NCI-H460 (cell line): ENCODE results near the gene RRP36. TPM values are rescaled to one million over a fixed set of nuclear protein-coding genes. Genes with fewer than 3 reads are reported as not detected.
"Not testable (repeated sequence)": the region's sequence is repeated elsewhere in the genome, so short reads cannot be mapped to it uniquely, and the experiment has no call there.

Experiments
- DNase-seq: peaks from one replicate; pipeline ENCODE4 v3.0.0-alpha.2; 2016; ENCODE audit warnings: low read depth; ENCODE audit errors: extremely low read depth
- polyA plus RNA-seq: library from polyadenylated mRNA; depleted of rRNA; stranded (reverse); fragments of >200 nt; gene quantifications from 2 replicates; pipeline ENCODE4 v1.2.3, GENCODE V29; 2014; cell fraction: nucleus; rRNA removed
- total RNA-seq: library from RNA; depleted of rRNA; stranded (reverse); fragments of >200 nt; shearing (Covaris generic); gene quantifications from 2 replicates; pipeline ENCODE4 v1.2.3, GENCODE V29; 2014; rRNA removed

The RRP36 gene, protein sequence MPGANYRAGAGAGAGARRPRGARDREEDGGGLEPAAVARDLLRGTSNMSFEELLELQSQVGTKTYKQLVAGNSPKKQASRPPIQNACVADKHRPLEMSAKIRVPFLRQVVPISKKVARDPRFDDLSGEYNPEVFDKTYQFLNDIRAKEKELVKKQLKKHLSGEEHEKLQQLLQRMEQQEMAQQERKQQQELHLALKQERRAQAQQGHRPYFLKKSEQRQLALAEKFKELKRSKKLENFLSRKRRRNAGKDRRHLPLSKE
- 45.6 and 53.3 TPM in 2 replicates for total RNA-seq
- polyA plus RNA-seq = 24.5 and 35.9 TPM in 2 replicates

DNA sequence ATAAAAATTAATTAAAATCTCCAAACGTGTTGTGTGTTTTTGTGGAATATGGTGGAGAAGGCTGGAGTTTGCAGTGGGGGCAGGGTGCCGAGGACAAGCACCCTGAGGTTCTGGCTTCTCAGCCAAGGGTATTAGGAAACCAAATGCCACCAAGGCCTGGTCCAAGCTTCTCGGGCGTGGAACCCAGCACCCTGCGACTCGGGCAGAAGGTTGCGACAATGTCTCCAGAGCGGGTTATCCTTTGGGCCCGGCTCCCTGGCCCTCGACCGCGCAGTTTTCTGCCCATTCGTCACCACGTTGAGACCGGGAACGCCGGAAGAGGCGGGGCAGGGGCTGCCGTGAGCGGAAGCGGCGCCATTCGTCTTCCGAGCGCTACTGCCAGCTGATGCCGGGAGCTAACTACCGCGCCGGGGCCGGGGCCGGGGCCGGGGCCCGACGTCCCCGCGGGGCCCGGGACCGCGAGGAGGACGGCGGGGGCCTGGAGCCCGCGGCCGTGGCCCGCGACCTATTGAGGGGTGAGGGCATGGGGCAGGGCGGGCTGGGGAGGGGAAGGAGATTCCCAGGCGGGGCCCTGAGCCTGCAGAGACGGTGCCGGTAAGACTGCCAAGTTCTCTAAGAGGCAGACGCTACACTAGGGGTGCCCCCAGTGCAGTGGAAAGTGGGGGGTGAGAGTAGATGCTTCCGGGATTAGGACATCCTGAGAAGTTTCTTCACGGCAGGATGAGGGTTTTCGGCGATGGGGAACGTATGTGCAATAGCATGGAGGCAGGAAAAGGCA is at the start of gene RRP36:
TSS of gene RRP36 (plus strand) at position 354 of the 778 bp plus-strand sequence. CDS start at position 386, 32 bp downstream.
- DNase-seq = peak; percentile 46

DNA sequence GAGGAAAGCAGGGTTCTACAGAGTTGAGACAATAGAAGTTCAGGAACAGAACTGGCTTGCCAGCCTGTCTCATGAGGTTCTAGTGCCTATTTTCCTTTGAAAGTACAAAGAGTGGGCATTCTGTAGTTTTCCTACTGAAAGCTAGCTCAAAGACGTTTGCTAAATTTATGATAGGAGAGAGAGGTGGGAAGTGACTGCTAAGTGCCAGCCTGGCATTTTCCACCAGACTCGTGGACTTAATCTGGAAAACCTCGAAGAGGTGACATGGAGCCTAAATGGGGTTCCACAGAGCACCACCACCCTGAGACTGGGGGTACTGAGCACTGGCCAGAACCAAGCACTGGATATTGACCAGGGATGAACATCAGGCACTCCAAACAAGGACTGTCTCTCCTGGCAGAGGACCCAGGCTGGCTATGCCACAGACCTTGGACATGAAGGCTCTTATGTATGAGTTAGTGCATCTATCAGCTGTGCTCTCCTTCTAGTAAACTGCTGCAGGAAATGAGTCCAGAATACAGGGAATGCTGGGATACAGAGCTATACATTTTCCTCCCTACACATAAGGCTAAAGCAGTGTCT is 49.6 kb upstream of the RRP36 start:
- no peak for DNase-seq

DNA sequence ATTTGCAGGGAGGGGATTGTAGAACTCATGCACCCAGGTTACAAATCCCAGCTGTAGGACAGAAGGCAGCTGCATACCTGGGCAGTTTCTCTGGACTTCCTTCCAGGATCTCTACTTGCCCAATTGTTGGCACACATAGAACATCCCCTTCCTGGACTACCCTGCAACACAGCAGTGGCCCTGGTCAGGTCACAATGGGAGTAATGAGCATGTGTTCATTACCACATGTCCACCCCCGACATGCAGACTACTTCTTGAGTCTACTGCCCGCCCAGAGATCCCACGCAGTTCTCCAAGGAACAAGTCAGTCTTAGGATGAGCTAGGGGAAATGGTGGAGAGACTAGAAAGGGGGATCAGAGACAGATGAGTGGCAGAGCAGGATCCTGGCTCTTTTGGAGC is 47.5 kb upstream of the RRP36 start:
- DNase-seq = no peak

DNA sequence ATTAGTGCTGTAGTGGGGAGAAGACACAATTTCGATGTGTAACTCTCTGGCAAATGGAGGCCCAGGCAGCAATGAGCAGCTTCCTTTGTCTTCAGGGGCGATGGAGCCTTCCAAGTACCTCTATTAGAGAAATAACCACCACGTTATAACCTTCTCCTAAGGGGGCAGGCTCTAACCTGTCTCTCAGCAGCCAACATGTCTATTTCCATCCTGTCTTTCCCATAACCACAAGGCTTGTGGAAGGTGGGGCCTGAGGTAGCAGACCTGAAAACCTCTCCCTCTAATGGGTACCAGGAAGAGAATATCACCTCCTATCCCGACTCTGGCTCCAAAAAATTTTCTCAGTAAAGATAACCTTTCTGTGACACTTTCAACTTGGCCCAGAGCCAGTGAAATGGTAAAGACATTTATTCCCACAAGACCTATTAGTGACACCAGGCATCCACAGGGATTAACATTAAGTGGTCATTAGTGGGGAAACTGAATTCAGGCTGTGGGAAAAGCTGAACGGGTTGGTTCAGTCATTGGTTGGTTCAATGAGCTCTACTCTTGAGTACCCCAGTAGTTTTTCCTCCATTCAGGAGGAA is 46.4 kb upstream of the RRP36 start:
- DNase-seq = no peak

DNA sequence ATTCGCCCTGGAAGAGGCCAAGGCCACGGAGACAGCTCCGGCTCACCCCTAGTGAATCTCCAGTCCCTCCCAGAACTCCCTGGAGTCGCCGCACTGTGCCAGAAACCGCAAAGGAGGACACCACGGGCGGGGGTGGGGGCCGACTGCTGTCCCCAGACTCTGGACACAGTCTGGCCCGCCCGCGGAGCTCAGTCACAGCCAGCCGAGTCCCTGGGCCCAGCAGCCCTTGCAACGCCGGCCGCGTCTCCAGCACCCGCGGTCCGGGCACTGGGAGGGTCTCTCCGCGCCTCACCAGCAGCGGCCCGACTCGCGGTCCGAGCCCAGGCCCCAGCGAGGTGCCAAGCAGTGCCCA is 43.0 kb upstream of the RRP36 start:
- no peak for DNase-seq

DNA sequence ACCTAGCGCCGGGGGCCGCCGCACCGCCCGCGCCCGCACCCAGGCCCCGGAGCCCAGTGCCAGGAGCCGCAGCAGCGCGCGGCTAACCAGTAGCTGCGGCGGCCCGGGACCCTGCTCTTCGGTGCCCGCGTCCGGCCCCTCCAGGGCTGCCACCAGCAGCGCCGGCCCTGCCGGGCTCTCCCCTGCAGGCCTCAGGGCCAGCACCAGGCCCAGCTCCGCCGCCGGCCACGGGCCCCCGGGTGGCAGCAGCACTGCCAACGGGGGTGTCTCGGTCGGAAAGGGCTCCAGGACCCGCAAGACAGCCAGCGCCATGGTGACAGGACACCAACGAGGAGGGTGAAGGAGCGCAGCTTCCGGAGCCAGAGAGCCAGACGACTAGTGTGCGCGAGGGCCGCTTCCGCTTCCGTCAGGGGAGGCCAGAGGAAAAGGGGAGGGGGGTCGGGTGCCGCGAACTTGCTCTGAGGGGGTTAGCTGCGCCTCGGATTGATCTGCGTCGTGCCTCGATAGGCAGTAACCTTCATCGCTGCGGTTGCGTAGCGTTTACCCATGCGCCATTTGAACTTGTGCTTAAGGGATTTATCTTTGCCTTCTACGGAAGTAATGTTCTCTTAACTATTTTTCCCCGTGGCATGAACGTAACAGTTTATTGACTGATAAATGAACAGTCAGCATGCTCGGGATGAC is 42.4 kb upstream of the RRP36 start, which contains the start of gene PEX6:
TSS of gene PEX6 (minus strand) at position 343 of the 684 bp plus-strand sequence. CDS start at position 312, 31 bp downstream.
- peak; percentile 61 for DNase-seq

DNA sequence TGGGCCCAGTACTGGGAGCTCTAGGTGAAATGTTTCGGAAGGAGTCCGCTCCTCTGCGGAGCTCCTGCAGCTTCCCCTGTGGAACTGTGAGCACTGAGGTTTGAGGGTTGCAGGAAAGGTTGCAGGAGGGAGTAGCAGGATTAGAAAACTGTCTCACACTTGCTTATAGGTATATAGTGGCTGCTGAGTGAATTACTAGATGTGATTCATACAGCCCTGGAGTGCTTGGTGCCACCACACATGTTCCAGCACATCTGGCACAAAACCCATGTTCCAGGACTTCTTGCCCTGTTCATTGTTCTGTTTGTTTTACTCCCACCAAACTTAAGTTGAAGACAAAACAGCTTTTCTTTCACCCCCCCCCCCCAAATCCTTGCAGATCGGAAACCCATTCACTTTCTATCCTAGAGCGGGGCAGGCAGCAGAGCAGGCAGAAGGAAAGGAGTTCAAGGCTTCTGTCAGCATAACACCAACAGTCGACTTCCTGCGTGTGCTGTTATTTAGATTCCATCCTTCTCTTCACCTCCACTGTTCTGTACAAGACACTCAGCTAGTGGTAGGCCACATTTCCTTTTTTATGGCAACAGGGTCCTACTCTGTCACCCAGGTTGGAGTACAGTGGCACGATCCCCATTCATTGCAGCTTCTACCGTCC is 41.8 kb upstream of the RRP36 start:
- no peak for DNase-seq

DNA sequence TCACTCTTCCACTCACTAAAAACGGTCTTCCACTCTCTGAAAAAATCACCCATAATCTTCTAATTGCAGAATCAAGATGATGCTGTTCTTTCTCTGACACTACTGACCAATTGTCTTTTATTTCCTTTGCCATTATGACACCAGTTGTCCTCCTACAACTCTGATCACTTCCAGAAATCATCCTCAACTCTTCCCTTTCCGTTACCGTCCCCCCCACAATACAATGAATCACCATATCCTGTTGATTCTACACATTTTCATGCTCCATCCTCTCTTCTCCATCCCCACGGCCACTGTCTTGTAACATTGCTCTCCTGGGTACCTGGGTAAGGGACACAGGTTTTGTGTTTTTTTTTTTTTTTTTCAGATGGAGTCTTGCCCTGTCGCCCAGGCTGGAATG is 39.6 kb upstream of the RRP36 start:
- no peak for DNase-seq

DNA sequence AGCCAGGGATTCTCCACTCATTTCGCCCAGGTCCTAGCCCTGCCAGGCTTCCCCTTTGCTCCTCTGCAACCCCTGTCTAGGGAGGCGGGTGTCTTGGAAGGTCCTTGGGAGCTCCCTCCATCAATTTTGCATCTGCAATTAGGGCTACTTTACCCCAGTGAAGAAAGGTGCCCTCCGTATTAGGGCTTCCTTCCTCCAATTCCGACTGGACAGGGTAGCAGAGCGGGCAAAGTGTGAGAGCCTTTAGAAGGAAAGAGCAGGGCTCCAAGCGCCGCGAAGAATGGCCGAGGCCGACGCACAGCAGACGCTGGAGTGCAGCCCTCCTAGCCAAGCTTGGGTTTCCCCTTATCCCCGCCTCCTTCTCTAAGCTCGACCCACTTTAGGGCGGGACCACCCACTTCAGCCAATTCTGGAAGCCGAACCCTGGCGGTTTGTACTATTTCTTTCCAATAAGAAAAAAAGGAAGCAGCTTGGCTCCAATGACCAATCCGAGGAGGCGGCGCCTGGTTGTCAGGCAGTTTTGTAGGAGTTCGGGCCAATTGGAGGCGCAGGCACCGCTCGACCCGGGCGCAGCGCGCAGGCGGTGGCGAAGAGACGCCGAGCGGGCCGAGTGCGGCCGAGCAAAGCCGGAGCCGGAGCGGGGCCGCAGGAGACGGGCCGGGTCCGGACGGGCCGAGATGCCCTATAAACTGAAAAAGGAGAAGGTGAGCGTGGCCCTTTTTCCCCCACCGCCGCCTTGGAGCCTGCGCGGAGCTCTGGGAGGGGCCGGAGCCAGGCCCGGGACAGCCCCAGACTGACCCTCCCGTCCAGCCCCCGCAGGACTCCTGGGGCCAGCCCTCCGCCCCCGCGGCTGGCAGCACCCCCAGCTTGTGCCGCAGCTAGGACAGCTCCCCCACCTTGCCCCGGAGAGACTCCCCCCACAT is 37.2 kb upstream of the RRP36 start, which contains the start of gene PPP2R5D:
TSS of gene PPP2R5D (plus strand) at position 570 of the 923 bp plus-strand sequence. CDS start at position 678, 108 bp downstream.
- peak; percentile 96 for DNase-seq

DNA sequence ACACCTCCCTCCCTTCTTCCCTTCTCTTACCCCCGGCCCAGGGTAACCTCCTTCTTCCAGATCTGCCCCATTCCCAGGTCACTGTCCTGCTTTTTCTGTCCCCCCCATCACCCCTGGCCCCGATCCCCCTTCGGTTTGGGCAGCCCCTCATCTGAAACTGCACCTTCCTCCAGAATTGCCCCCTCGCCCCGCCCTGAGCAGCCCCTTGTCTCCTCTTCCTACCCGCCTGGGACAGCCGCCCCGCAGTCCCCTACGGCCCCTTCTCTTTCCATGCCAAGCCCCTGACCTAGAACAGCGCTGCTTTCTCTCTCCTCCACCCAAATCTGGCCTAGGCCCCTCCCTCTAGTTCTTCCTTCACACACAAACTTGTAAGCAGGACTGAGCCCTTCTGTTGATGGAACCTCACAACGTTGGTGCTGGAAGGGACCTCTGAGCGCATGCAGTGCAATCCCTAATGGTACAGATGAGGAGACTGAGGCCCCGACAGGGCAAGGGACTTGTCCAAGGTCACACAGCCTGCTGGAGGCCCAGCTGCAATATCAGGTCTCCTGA is 36.4 kb upstream of the RRP36 start:
- DNase-seq = no peak

DNA sequence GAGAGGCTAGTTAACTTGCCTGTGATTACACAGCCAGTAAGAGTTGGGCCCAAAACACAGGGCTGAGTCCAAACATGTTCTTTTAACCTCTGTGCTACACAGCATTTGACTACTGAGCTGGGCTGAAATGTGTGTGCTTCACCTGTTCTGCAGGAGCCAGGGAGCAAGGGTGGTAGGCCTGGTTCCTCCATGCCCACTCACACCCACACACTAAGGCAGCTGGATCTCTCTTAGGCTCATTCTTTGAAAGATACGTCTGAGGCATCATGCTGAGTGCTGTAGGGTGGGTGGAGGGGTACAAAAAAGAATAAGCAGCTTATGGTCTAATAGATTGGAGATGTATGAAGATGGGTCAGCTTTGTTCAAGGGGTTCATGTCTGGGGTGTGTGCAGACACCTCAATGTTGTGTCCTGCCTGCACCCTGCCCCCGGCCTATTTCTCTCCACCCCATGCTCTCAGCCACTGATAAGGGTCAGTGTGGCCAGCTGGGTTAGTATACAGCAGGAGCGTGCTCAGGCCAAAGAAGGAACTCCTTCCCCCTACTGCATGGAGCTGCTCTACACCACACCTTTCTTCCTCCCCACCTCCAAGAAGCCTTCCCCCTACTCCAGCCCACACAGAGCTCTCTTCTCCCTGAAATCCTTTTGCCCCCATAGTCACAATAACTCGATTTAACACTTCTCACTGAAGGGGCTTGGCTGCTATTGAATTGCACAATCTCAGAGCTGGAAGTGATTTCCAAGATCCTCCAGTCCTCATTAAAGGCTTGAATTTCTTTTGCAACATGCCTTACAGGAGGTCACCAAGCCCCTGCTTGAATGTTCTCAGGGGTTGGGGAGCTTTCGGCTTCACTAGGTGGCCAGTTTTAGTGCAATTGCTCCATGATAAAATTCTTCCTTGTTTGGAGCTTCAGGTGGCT is 33.6 kb upstream of the RRP36 start:
- no peak for DNase-seq

DNA sequence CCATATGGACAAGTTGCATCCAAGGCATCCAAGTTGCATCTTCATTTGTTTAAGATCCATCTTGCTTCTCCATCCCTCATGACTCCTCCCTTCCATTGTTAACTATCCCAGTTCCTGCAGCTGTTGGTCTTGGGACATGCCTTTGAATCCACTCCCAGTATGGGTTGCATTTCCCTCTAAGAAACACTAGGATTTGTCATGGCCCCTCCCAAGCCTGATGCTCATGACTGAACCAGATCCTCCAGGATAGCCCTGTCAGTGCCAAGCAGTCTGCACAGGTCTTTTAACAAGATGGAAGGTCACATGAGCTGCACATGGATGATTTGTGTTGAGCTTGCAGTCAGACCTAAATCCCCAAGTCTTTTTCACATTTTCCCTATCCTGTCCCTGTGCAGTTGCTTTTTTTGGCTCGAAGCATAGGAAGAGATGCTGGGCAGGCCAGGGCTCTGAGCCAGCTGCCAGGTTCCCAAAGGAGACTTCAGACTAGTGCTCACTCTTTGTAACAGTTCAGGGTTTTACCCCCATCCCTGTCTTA is 32.9 kb upstream of the RRP36 start:
- no peak for DNase-seq

DNA sequence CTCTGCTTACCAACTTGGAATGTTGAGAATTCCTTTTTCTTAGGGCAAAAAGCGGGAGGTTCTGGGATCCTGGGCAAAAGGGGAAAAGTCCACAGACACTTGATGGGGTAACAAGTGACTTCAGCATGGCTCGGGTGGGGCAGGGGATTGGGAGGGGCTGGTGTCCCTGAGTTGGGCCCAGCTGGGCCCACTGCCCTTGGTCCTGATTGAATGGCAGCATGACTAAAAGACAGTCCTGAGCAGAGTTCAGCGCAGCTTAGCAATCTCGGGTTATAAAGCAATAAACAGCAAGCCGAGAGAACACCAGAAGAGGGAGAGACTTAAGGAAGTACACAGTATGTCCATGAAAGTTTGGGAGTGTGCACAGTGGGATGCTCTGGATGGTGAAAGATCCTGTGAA is 31.5 kb upstream of the RRP36 start:
- no peak for DNase-seq

DNA sequence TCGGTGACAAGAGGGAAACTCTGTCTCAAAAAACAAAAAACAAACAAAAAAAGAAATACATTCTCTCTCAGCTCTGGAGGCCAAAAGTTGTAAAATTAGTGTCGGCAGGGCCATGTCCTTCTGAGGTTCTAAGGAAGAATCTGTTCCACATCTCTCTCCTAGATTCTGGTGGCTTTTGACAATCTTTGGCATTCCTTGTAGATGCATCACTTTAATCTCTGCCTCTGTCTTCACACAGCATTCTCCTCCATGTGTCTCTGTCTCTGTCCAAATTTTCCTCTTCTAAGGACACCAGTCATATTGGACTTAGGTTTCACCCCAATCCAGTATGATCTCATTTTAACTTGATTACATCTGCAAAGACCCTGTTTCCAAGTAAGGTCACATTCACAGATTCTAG is 28.0 kb upstream of the RRP36 start:
- no peak for DNase-seq

DNA sequence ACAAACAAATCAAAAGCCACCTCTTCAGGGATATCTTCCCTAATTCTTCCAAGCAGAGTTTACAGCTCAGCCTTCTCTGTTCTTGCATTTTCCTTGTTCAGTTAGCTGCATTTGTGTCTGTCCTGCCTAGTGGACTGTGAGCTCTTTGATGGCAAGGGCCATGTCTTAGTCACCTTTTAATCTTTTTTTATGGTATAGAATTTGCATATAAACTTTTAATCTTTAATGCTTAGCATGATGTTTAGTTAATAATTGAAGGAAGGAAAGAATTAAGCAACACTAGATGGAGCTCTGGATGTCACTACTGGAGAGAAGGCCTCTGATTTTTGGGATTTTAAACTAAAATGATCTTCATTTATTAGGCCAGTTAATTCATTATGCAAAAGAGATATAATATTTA is 24.9 kb upstream of the RRP36 start:
- no peak for DNase-seq

DNA sequence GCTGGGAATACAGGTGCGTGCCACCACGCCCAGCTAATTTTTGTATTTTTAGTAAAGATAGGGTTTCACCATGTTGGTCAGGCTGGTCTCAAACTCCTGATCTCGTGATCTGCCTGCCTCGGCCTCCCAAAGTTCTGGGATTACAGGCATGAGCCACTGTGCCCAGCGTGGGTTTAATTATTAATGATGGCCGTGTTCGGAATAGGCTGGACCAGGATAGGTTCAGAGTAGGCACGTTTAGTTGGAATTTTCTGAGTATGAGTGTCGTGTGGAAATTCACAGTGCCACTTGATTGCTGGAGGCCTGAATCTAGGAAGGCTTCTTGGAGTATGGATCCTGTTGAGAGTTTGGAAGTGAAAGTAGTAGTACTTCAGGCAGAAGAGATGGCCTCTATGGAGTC is 23.2 kb upstream of the RRP36 start:
- DNase-seq = not testable (repeated sequence)

DNA sequence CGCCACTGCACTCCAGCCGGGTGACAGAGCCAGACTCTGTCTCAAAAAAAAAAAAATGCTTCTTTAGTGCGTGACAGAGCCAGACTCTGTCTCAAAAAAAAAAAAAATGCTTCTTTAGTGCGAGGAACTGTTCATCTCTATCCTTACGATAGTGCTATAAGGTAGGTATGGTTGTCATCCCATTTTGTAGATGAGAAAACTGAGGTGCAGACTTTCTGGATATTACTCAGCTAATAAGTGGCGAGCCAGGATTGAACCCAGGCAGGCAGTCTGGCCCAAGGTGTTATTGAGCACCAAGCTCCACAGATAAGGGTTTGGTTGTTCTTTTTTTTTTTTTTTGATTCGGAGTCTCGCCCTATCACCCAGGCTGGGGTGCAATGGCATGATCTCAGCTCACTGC is 19.6 kb upstream of the RRP36 start:
- no peak for DNase-seq
